ENCODE measurements around the gene STPG4.

STPG4 gene

DNA sequence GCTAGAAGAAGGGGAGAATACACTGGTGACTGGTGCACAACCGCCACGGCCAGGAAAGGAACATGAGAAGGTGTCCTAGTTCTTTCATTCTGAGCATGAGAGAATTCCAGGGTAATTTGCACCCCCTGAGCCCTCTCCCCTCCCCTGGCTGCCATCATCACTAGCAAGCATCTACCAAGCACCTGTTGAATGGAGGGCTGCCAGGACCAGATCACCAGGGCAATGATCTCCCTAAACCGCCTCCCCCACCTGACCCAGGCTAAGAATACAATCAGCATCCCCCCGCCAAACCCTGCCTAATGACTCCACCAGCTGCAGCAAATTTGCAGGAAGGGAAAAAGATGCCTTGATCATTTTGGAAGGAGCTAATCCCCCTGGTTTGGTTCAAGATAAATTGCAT is 100.2 kb downstream of the STPG4 start:
- Histone ChIP-seq H3K4me1 (ENCODE audit: control insufficient read depth in 2 of 2, insufficient read depth in 1 of 2, low read depth in 1 of 2, low read length in 2 of 2) (peaks cover 20 to 21% of the 10 kb centered on the region in 2 donors), H3K23ac (ENCODE audit: low read depth, low read length, poor library complexity) (no peak overlapping the region), H3K18ac (ENCODE audit: low read length) (no peak overlapping the region), H2AK5ac (ENCODE audit: low read depth, low read length) (no peak overlapping the region), H2AFZ (ENCODE audit: low read length) (no peak overlapping the region), H2BK120ac (ENCODE audit: low read depth, low read length) (no peak overlapping the region), H3K9ac (ENCODE audit: low read depth, low read length, poor library complexity) (no peak overlapping the region), H3K4me3 (ENCODE audit: low read length in 2 of 2) (no peak overlapping the region), H3K4ac (ENCODE audit: low read length) (no peak overlapping the region), H3K79me1 (ENCODE audit: low read depth, low read length) (no peaks in the 10 kb centered on the region), H3K27ac (replicated peaks; ENCODE audit: low read length) (no peak overlapping the region), H2BK12ac (ENCODE audit: low read length) (no peak overlapping the region), H3K9me3 (replicated peaks in 1 of 2; ENCODE audit: control insufficient read depth in 2 of 2, insufficient read depth in 1 of 2, low read depth in 1 of 2, low read length in 2 of 2) (no peaks in the 10 kb centered on the region), H4K8ac (ENCODE audit: low read depth, low read length) (no peak overlapping the region), H2BK5ac (ENCODE audit: low read length) (no peak overlapping the region), H3K14ac (ENCODE audit: low read length) (no peak overlapping the region), H3K27me3 (ENCODE audit: control insufficient read depth in 3 of 3, insufficient read depth in 3 of 3, low read depth in 1 of 3, low read length in 3 of 3) (no peaks in the 10 kb centered on the region), H3K36me3 (replicated peaks in 1 of 2; ENCODE audit: control insufficient read depth in 2 of 2, insufficient read depth in 2 of 2, low read length in 2 of 2) (peaks cover 9 to 16% of the 10 kb centered on the region in 2 donors), H3K4me2 (ENCODE audit: insufficient read depth, low read length, poor library complexity, severe bottlenecking) (no peak overlapping the region), H2BK15ac (ENCODE audit: low read length) (no peak overlapping the region), H4K91ac (ENCODE audit: low read depth, low read length, poor library complexity) (no peak overlapping the region)
- DNase-seq (ENCODE audit: low spot score) = no peak
- WGBS, 2 donors (ENCODE audit: extremely low coverage in 2 of 2, insufficient read length in 2 of 2, insufficient replicate concordance in 1 of 2) = no CpG with 5 or more reads among the region's 4 CpGs

DNA sequence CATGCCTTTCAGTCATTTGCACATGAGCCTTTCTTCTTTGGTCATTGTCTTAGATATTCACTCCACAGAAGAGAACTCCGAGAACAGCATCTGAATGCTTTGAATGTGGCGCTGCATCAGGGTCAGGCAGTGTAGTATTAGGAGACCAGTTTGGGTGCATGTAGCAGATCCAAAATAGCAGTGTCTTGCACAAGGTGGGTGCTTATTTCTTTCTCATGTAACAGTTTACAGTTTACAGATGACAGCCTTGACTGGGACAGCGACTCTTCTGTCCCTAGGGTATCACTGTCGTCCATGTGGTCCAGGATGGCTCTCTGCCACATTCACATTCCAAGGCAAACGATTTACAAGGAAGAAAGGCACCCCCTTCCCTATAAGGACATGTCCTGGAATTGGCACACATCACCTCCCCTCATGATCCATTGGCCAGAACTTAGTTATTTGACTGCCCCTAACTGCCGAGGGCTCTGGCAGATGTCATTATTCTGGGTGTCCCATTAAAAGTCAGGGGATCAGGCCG is 101.0 kb downstream of the STPG4 start:
- Histone ChIP-seq H3K4me3 (ENCODE audit: low read length in 2 of 2) (no peak overlapping the region), H2BK5ac (ENCODE audit: low read length) (no peak overlapping the region), H3K4me1 (ENCODE audit: control insufficient read depth in 2 of 2, insufficient read depth in 1 of 2, low read depth in 1 of 2, low read length in 2 of 2) (peaks cover 20 to 21% of the 10 kb centered on the region in 2 donors), H3K4ac (ENCODE audit: low read length) (no peak overlapping the region), H3K14ac (ENCODE audit: low read length) (no peak overlapping the region), H3K27me3 (ENCODE audit: control insufficient read depth in 3 of 3, insufficient read depth in 3 of 3, low read depth in 1 of 3, low read length in 3 of 3) (no peaks in the 10 kb centered on the region), H3K9me3 (replicated peaks in 1 of 2; ENCODE audit: control insufficient read depth in 2 of 2, insufficient read depth in 1 of 2, low read depth in 1 of 2, low read length in 2 of 2) (no peaks in the 10 kb centered on the region), H2AK5ac (ENCODE audit: low read depth, low read length) (no peak overlapping the region), H2BK120ac (ENCODE audit: low read depth, low read length) (no peak overlapping the region), H3K18ac (ENCODE audit: low read length) (no peak overlapping the region), H3K27ac (replicated peaks; ENCODE audit: low read length) (no peak overlapping the region), H2AFZ (ENCODE audit: low read length) (no peak overlapping the region), H3K79me1 (ENCODE audit: low read depth, low read length) (no peaks in the 10 kb centered on the region), H3K4me2 (ENCODE audit: insufficient read depth, low read length, poor library complexity, severe bottlenecking) (no peak overlapping the region), H3K23ac (ENCODE audit: low read depth, low read length, poor library complexity) (no peak overlapping the region), H4K8ac (ENCODE audit: low read depth, low read length) (no peak overlapping the region), H4K91ac (ENCODE audit: low read depth, low read length, poor library complexity) (no peak overlapping the region), H3K9ac (ENCODE audit: low read depth, low read length, poor library complexity) (no peak overlapping the region), H2BK12ac (ENCODE audit: low read length) (no peak overlapping the region), H2BK15ac (ENCODE audit: low read length) (no peak overlapping the region), H3K36me3 (replicated peaks in 1 of 2; ENCODE audit: control insufficient read depth in 2 of 2, insufficient read depth in 2 of 2, low read length in 2 of 2) (peaks cover 9 to 16% of the 10 kb centered on the region in 2 donors)
- no CpG with 5 or more reads among the region's 7 CpGs for WGBS, 2 donors (ENCODE audit: extremely low coverage in 2 of 2, insufficient read length in 2 of 2, insufficient replicate concordance in 1 of 2)
- no peak for DNase-seq (ENCODE audit: low spot score)

DNA sequence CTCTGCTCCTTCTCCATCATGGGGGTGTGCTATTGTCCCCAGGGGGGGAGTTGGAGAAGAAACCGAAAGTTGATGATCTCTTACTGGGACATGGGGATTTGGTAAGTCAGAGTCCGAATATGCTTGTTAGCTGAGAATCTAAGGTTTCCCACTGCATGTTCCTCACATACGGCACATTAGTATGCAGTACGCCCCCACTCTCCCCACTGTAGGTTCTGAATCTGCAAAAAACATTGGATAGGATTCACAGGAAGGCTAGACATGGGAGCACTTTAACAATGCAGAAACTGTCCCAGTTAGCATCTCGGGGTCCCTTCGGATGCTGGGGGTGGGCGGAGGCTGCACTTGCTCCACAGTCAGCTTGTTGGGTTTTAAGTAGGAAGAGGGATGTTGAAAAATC is 102.3 kb downstream of the STPG4 start:
- no peak overlapping the region for H2BK12ac ChIP-seq (ENCODE audit: low read length)
- no peak overlapping the region for H2AFZ ChIP-seq (ENCODE audit: low read length)
- H4K8ac ChIP-seq (ENCODE audit: low read depth, low read length) = no peak overlapping the region
- H3K27ac ChIP-seq (replicated peaks; ENCODE audit: low read length) = no peak overlapping the region
- H3K18ac ChIP-seq (ENCODE audit: low read length) = no peak overlapping the region
- H3K4me2 ChIP-seq (ENCODE audit: insufficient read depth, low read length, poor library complexity, severe bottlenecking) = no peak overlapping the region
- H3K9me3 ChIP-seq (replicated peaks in 1 of 2; ENCODE audit: control insufficient read depth in 2 of 2, insufficient read depth in 1 of 2, low read depth in 1 of 2, low read length in 2 of 2) = no peaks in the 10 kb centered on the region
- H3K4me3 ChIP-seq (ENCODE audit: low read length in 2 of 2) = no peak overlapping the region
- H3K27me3 ChIP-seq (ENCODE audit: control insufficient read depth in 3 of 3, insufficient read depth in 3 of 3, low read depth in 1 of 3, low read length in 3 of 3) = no peaks in the 10 kb centered on the region
- H2BK120ac ChIP-seq (ENCODE audit: low read depth, low read length) = no peak overlapping the region
- H3K9ac ChIP-seq (ENCODE audit: low read depth, low read length, poor library complexity) = no peak overlapping the region
- no peak overlapping the region for H3K23ac ChIP-seq (ENCODE audit: low read depth, low read length, poor library complexity)
- no peak overlapping the region for H4K91ac ChIP-seq (ENCODE audit: low read depth, low read length, poor library complexity)
- no peaks in the 10 kb centered on the region for H3K79me1 ChIP-seq (ENCODE audit: low read depth, low read length)
- H2AK5ac ChIP-seq (ENCODE audit: low read depth, low read length) = no peak overlapping the region
- H3K36me3 ChIP-seq (replicated peaks in 1 of 2; ENCODE audit: control insufficient read depth in 2 of 2, insufficient read depth in 2 of 2, low read length in 2 of 2) = peaks cover 9 to 16% of the 10 kb centered on the region in 2 donors
- no peak overlapping the region for H2BK15ac ChIP-seq (ENCODE audit: low read length)
- H3K14ac ChIP-seq (ENCODE audit: low read length) = no peak overlapping the region
- no peak overlapping the region for H3K4ac ChIP-seq (ENCODE audit: low read length)
- no peak for DNase-seq (ENCODE audit: low spot score)
- H3K4me1 ChIP-seq (ENCODE audit: control insufficient read depth in 2 of 2, insufficient read depth in 1 of 2, low read depth in 1 of 2, low read length in 2 of 2) = peaks cover 13 to 16% of the 10 kb centered on the region in 2 donors
- no peak overlapping the region for H2BK5ac ChIP-seq (ENCODE audit: low read length)
- no CpG with 5 or more reads among the region's 7 CpGs for WGBS, 2 donors (ENCODE audit: extremely low coverage in 2 of 2, insufficient read length in 2 of 2, insufficient replicate concordance in 1 of 2)

DNA sequence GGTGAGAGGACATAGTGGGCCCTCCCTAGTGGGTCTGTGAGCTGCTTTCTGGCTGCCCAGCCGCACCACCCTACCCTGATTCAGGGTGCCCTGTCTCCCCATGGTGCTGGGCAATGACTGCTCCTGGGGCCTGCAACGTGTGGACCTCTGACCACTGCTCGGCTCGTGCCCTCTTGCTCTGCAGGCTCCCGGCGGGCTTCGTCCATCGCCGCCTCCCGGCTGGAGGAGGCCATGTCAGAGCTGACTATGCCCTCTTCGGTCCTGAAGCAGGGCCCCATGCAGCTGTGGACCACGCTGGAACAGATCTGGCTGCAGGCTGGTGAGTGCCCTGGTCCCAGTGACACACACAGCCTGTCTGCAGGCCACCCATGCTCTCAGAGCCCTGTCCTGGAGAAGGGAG is 103.5 kb downstream of the STPG4 start:
- Histone ChIP-seq H3K23ac (ENCODE audit: low read depth, low read length, poor library complexity) (peak overlapping the region; percentile 58), H4K8ac (ENCODE audit: low read depth, low read length) (peak overlapping the region; percentile 88), H2BK5ac (ENCODE audit: low read length) (no peak overlapping the region), H3K36me3 (replicated peaks in 1 of 2; ENCODE audit: control insufficient read depth in 2 of 2, insufficient read depth in 2 of 2, low read length in 2 of 2) (peaks cover 9 to 16% of the 10 kb centered on the region in 2 donors), H2AFZ (ENCODE audit: low read length) (no peak overlapping the region), H3K27me3 (ENCODE audit: control insufficient read depth in 3 of 3, insufficient read depth in 3 of 3, low read depth in 1 of 3, low read length in 3 of 3) (no peaks in the 10 kb centered on the region), H3K27ac (replicated peaks; ENCODE audit: low read length) (no peak overlapping the region), H2BK120ac (ENCODE audit: low read depth, low read length) (no peak overlapping the region), H4K91ac (ENCODE audit: low read depth, low read length, poor library complexity) (no peak overlapping the region), H2AK5ac (ENCODE audit: low read depth, low read length) (peak overlapping the region; percentile 51), H3K4me3 (ENCODE audit: low read length in 2 of 2) (no peak overlapping the region), H3K4ac (ENCODE audit: low read length) (no peak overlapping the region), H3K79me1 (ENCODE audit: low read depth, low read length) (no peaks in the 10 kb centered on the region), H3K9me3 (replicated peaks in 1 of 2; ENCODE audit: control insufficient read depth in 2 of 2, insufficient read depth in 1 of 2, low read depth in 1 of 2, low read length in 2 of 2) (no peaks in the 10 kb centered on the region), H3K14ac (ENCODE audit: low read length) (no peak overlapping the region), H3K9ac (ENCODE audit: low read depth, low read length, poor library complexity) (peak overlapping the region; percentile 26), H3K4me2 (ENCODE audit: insufficient read depth, low read length, poor library complexity, severe bottlenecking) (no peak overlapping the region), H3K4me1 (ENCODE audit: control insufficient read depth in 2 of 2, insufficient read depth in 1 of 2, low read depth in 1 of 2, low read length in 2 of 2) (peaks cover 7 to 8% of the 10 kb centered on the region in 2 donors), H3K18ac (ENCODE audit: low read length) (peak overlapping the region; percentile 45), H2BK15ac (ENCODE audit: low read length) (no peak overlapping the region), H2BK12ac (ENCODE audit: low read length) (no peak overlapping the region)
- DNase-seq (ENCODE audit: low spot score) = no peak
- no CpG with 5 or more reads among the region's 12 CpGs for WGBS, 2 donors (ENCODE audit: extremely low coverage in 2 of 2, insufficient read length in 2 of 2, insufficient replicate concordance in 1 of 2)
